Measurements from ENCODE around the gene BOLL. TPM values are rescaled to one million over a fixed set of nuclear protein-coding genes. Genes with fewer than 3 reads are reported as not detected.

BOLL gene
- total RNA-seq, 1 experiment from 2014 or later, result not detected

DNA sequence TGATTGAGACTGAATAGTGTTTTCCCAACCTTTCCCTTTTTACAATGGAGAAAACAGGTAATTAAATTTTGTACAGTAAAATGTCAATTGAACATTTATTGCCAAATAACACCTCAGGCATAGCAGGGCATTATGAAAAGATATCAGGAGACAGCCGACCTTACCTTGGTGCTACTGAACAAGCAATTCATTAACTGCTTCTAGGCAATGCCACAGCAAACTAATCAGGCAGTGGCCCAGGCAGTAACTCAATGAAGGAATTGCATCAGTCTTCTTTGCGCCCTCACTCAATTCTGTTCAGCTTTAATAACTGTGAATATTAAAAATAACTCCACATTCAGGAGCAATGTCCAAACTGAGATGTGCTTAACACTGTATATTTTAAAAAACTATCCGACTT is 25.4 kb upstream of the BOLL start:
- Histone ChIP-seq H3K27ac (ENCODE audit: low read length) (no peak overlapping the region), H3K4me3 (ENCODE audit: low read depth in 2 of 2, low read length in 2 of 2) (no peak overlapping the region), H3K9me3 (ENCODE audit: control insufficient read depth, insufficient read depth, low read depth, low read length) (no peaks in the 10 kb centered on the region), H3K4me1 (ENCODE audit: control insufficient read depth, insufficient read depth, low read length) (no peaks in the 10 kb centered on the region), H3K27me3 (ENCODE audit: control insufficient read depth, insufficient read depth, low read length) (peaks cover 30% of the 10 kb centered on the region), H3K36me3 (ENCODE audit: control insufficient read depth, insufficient read depth, low read length) (no peaks in the 10 kb centered on the region; the same call in 1 of the 2 replicates)
- ChIA-PET POLR2A (no interaction called here), CTCF (no interaction called here)
- intact Hi-C loops (cut with micrococcal nuclease; ENCODE audit: unreplicated experiment) (no loop called here), in situ Hi-C loops (cut with HindIII; ENCODE audit: low pct_unique_long_range_greater_than_20kb, low sequenced_read_pairs) (no loop called here)
- BruUV-seq (replicated peaks), result no TSS peak
- TF ChIP-seq TCF7L2 (IDR thresholded peaks at IDR 0.05; ENCODE audit: low read depth, low read length) (no peak), POLR2AphosphoS5 (IDR thresholded peaks at IDR 0.05; ENCODE audit: low read depth, low read length) (no peak), SIN3A (IDR thresholded peaks at IDR 0.05; ENCODE audit: borderline replicate concordance, insufficient read depth, low read depth, low read length) (no peak), CTCF (IDR thresholded peaks at IDR 0.05) (no peak), REST (IDR thresholded peaks at IDR 0.05; ENCODE audit: insufficient read depth in 1 of 2, low read depth in 2 of 2, low read length in 1 of 2) (no peak)
- ATAC-seq (no peak), DNase-seq (ENCODE audit: low read depth, low spot score) (no peak)

DNA sequence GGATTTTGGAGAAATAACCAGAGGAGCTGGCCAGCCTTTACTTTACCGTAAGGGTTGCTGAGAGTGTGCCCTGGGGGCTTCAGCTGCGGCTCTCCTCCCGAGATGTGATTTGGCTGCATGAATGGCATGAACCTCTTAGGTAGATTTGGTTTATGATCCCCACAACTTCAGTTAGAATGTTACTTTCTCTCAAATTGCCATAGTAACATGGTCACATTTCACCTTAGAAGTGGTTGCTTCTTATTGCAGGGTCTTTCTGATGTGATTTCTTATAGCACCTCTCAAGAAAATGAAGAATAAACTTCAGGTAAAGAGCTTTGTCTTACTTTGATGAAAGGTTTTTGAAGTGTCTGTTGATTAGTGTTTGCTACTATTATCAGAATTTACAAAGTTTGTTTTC is 24.9 kb upstream of the BOLL start:
- DNase-seq (ENCODE audit: low read depth, low spot score), result no peak
- Histone ChIP-seq H3K4me1 (ENCODE audit: control insufficient read depth, insufficient read depth, low read length) (no peaks in the 10 kb centered on the region), H3K36me3 (ENCODE audit: control insufficient read depth, insufficient read depth, low read length) (no peaks in the 10 kb centered on the region; the same call in 1 of the 2 replicates), H3K4me3 (ENCODE audit: low read depth in 2 of 2, low read length in 2 of 2) (no peak overlapping the region), H3K27ac (ENCODE audit: low read length) (no peak overlapping the region), H3K27me3 (ENCODE audit: control insufficient read depth, insufficient read depth, low read length) (peaks cover 33% of the 10 kb centered on the region), H3K9me3 (ENCODE audit: control insufficient read depth, insufficient read depth, low read depth, low read length) (no peaks in the 10 kb centered on the region)
- intact Hi-C loops (cut with micrococcal nuclease; ENCODE audit: unreplicated experiment) (no loop called here), in situ Hi-C loops (cut with HindIII; ENCODE audit: low pct_unique_long_range_greater_than_20kb, low sequenced_read_pairs) (no loop called here)
- BruUV-seq (replicated peaks), result no TSS peak
- ATAC-seq, result no peak
- ChIA-PET POLR2A (no interaction called here), CTCF (no interaction called here)
- TF ChIP-seq POLR2AphosphoS5 (IDR thresholded peaks at IDR 0.05; ENCODE audit: low read depth, low read length), result no peak
- TF ChIP-seq REST (IDR thresholded peaks at IDR 0.05; ENCODE audit: insufficient read depth in 1 of 2, low read depth in 2 of 2, low read length in 1 of 2), result no peak
- no peak for TF ChIP-seq TCF7L2 (IDR thresholded peaks at IDR 0.05; ENCODE audit: low read depth, low read length)
- TF ChIP-seq CTCF (IDR thresholded peaks at IDR 0.05), result no peak
- TF ChIP-seq SIN3A (IDR thresholded peaks at IDR 0.05; ENCODE audit: borderline replicate concordance, insufficient read depth, low read depth, low read length), result no peak
